IMR-90 (cell line): Measurements from ENCODE around the gene AMBP. TPM values are rescaled to one million over a fixed set of nuclear protein-coding genes. Genes with fewer than 3 reads are reported as not detected.

Experiments
- ATAC-seq: fragments of 200-7000 bp; cut with Tn5 transposase; 2 replicates; pipeline ENCODE4 v1.9.1; 2020; ENCODE audit warnings: low read depth, mild to moderate bottlenecking, moderate library complexity
- BruUV-seq: library from RNA; stranded (reverse); fragments of 400-500 nt; replicated peaks from 2 replicates; lab custom pipeline; 2021; lab: Mats Ljungman, UMichigan
- CTCF ChIA-PET: fragments of 300-600 bp; formaldehyde crosslinking; extraction: SDS; loops from one replicate; lab custom pipeline; 2021; ENCODE audit warnings: antibody characterized with exemption; lab: Yijun Ruan, JAX
- POLR2A ChIA-PET: fragments of 300-600 bp; sonication (Branson Sonifier 250); formaldehyde crosslinking; loops from one replicate; lab custom pipeline; 2022; ENCODE audit warnings: antibody characterized with exemption; ENCODE audit not compliant: unreplicated experiment; lab: Charles Lee
- DNase-seq: peaks from one replicate; pipeline ENCODE4 v3.0.0; 2013
- H2AFZ ChIP-seq: replicated peaks from 2 replicates; pipeline ENCODE3; 2013; ENCODE audit warnings: low read length, mild to moderate bottlenecking; ENCODE audit not compliant: poor library complexity
- H2AK5ac ChIP-seq: 2 replicates; pipeline ENCODE4 v1.6.1; 2013; ENCODE audit warnings: low read depth, low read length, inconsistent platforms
- H2AK9ac ChIP-seq: replicated peaks from 2 replicates; pipeline ENCODE3; 2013; ENCODE audit warnings: mild to moderate bottlenecking, low read depth, low read length, moderate library complexity; ENCODE audit not compliant: poor library complexity
- H2BK120ac ChIP-seq: 2 replicates; pipeline ENCODE4 v1.6.1; 2013; ENCODE audit warnings: low read depth, low read length, inconsistent platforms
- H2BK15ac ChIP-seq: 3 replicates; pipeline ENCODE4 v1.6.1; 2013; ENCODE audit warnings: low read depth, low read length, inconsistent platforms
- H2BK20ac ChIP-seq: 2 replicates; pipeline ENCODE4 v1.6.1; 2013; ENCODE audit warnings: low read depth, mild to moderate bottlenecking, inconsistent platforms, low read length, moderate library complexity
- H2BK5ac ChIP-seq: 2 replicates; pipeline ENCODE4 v1.6.1; 2013; ENCODE audit warnings: mild to moderate bottlenecking, low read depth, low read length, inconsistent platforms; ENCODE audit not compliant: poor library complexity, severe bottlenecking
- H3K14ac ChIP-seq: replicated peaks from 2 replicates; pipeline ENCODE4 v1.6.1; 2013; ENCODE audit warnings: low read depth, low read length, inconsistent platforms
- H3K18ac ChIP-seq: 2 replicates; pipeline ENCODE4 v1.6.1; 2013; ENCODE audit warnings: low read depth, low read length, control low read depth
- H3K23ac ChIP-seq: 2 replicates; pipeline ENCODE4 v1.6.1; 2013; ENCODE audit warnings: low read depth, low read length, inconsistent platforms
- H3K27ac ChIP-seq: 2 replicates; pipeline ENCODE4 v1.5.1; 2013; ENCODE audit warnings: mild to moderate bottlenecking, control low read depth, low read length; ENCODE audit not compliant: insufficient read depth
- H3K27me3 ChIP-seq: 2 replicates; pipeline ENCODE4 v1.6.1; 2013; ENCODE audit warnings: low read length; ENCODE audit not compliant: control insufficient read depth, insufficient read depth
- H3K36me3 ChIP-seq: 2 replicates; pipeline ENCODE4 v1.6.1; 2013; ENCODE audit warnings: low read length, mixed read lengths; ENCODE audit not compliant: control insufficient read depth, insufficient read depth
- H3K4ac ChIP-seq: 2 replicates; pipeline ENCODE4 v1.6.1; 2013; ENCODE audit warnings: low read depth, low read length, inconsistent platforms
- H3K4me1 ChIP-seq: 2 replicates; pipeline ENCODE4 v1.6.1; 2013; ENCODE audit warnings: low read length, mixed read lengths; ENCODE audit not compliant: control insufficient read depth, insufficient read depth
- H3K4me2 ChIP-seq: 2 replicates; pipeline ENCODE4 v1.6.1; 2013; ENCODE audit warnings: low read depth, mild to moderate bottlenecking, control low read depth, low read length, moderate library complexity
- H3K4me3 ChIP-seq: 2 replicates; pipeline ENCODE4 v1.5.1; 2013; ENCODE audit warnings: low read depth, mild to moderate bottlenecking, control low read depth, low read length, moderate library complexity; ENCODE audit not compliant: insufficient read depth
- H3K56ac ChIP-seq: 2 replicates; pipeline ENCODE4 v1.6.1; 2013; ENCODE audit warnings: low read length, inconsistent platforms; ENCODE audit not compliant: insufficient read depth; ENCODE audit errors: extremely low read depth
- H3K79me1 ChIP-seq, 2 experiments: 2 replicates each; pipeline ENCODE4 v1.6.1; 2013; ENCODE audit warnings: low read length in 2 of 2, inconsistent platforms in 1 of 2, low read depth in 1 of 2
- H3K9ac ChIP-seq: 2 replicates; pipeline ENCODE4 v1.6.1; 2013; ENCODE audit warnings: low read depth, low read length, control low read depth
- H3K9me1 ChIP-seq: 2 replicates; pipeline ENCODE4 v1.6.1; 2013; ENCODE audit warnings: low read length, inconsistent platforms; ENCODE audit not compliant: insufficient read depth
- H3K9me3 ChIP-seq: 2 replicates; pipeline ENCODE4 v1.6.1; 2013; ENCODE audit warnings: low read length; ENCODE audit not compliant: control insufficient read depth, insufficient read depth
- H4K20me1 ChIP-seq: 2 replicates; pipeline ENCODE4 v1.6.1; 2013; ENCODE audit warnings: low read length, inconsistent platforms; ENCODE audit not compliant: insufficient read depth
- H4K5ac ChIP-seq: 2 replicates; pipeline ENCODE4 v1.6.1; 2013; ENCODE audit warnings: mild to moderate bottlenecking, low read depth, low read length, control low read depth
- H4K8ac ChIP-seq, 2 experiments: 2 replicates each; pipeline ENCODE4 v1.6.1; 2013; ENCODE audit warnings: low read depth in 2 of 2, low read length in 2 of 2, control low read depth in 1 of 2, inconsistent platforms in 1 of 2
- H4K91ac ChIP-seq: 2 replicates; pipeline ENCODE4 v1.6.1; 2013; ENCODE audit warnings: low read depth, low read length, inconsistent platforms; ENCODE audit not compliant: insufficient read depth
- BHLHE40 ChIP-seq: fragments of 150-350 bp; IDR thresholded peaks from 2 replicates; pipeline ENCODE4 v1.6.1; 2016; ENCODE audit warnings: mild to moderate bottlenecking, low read depth, low read length
- CEBPB ChIP-seq: IDR thresholded peaks from 2 replicates; pipeline ENCODE4 v1.6.1; 2012; ENCODE audit warnings: low read depth, low read length, improper control_type of control experiment
- CHD1 ChIP-seq: IDR thresholded peaks from 2 replicates; pipeline ENCODE4 v1.6.1; 2012; ENCODE audit warnings: low read depth, low read length, improper control_type of control experiment
- FOS ChIP-seq: fragments of 150-350 bp; IDR thresholded peaks from 2 replicates; pipeline ENCODE4 v1.6.1; 2016; ENCODE audit warnings: low read depth, low read length
- MAFK ChIP-seq: IDR thresholded peaks from 2 replicates; pipeline ENCODE4 v1.6.1; 2012; ENCODE audit warnings: low read depth, low read length, improper control_type of control experiment
- MXI1 ChIP-seq: IDR thresholded peaks from 2 replicates; pipeline ENCODE4 v1.6.1; 2012; ENCODE audit warnings: low read depth, mild to moderate bottlenecking, low read length, moderate library complexity, borderline replicate concordance
- NFE2L2 ChIP-seq: fragments of 150-350 bp; IDR thresholded peaks from 2 replicates; pipeline ENCODE4 v1.6.1; 2016; ENCODE audit warnings: low read depth, mild to moderate bottlenecking, low read length
- RAD21 ChIP-seq: IDR thresholded peaks from 2 replicates; pipeline ENCODE4 v1.6.1; 2012; ENCODE audit warnings: low read length, improper control_type of control experiment
- RCOR1 ChIP-seq: IDR thresholded peaks from 2 replicates; pipeline ENCODE4 v1.6.1; 2012; ENCODE audit warnings: mild to moderate bottlenecking, low read length, improper control_type of control experiment; ENCODE audit not compliant: insufficient replicate concordance
- RFX5 ChIP-seq: IDR thresholded peaks from 2 replicates; pipeline ENCODE4 v1.8.0; 2012; ENCODE audit warnings: low read depth, mild to moderate bottlenecking, low read length, moderate library complexity
- SMC3 ChIP-seq: fragments of 150-350 bp; IDR thresholded peaks from 2 replicates; pipeline ENCODE4 v1.6.1; 2016; ENCODE audit warnings: low read depth, mild to moderate bottlenecking, antibody characterized with exemption, low read length, moderate library complexity
- WGBS, 2 experiments: methylation state at CpG; one replicate each; pipeline versions ENCODE4 v1.1.5 to v1.1.7; 2013; ENCODE audit warnings: missing lambda C conversion rate in 2 of 2; ENCODE audit not compliant: insufficient read length in 1 of 2; ENCODE audit errors: extremely low coverage in 2 of 2; 5-methylcytosine and 5-hydroxymethylcytosine counted together
- dilution Hi-C: fragments of 300-500 bp; cut with HindIII; formaldehyde crosslinking; loops from one replicate; pipeline ENCODE4 v1.14.3; 2018; ENCODE audit warnings: low sequenced_read_pairs; ENCODE audit not compliant: unreplicated experiment
- in situ Hi-C: fragments of 300-500 bp; cut with MboI; formaldehyde crosslinking; loops from 3 replicates; pipeline ENCODE4 v1.14.3; 2019; ENCODE audit warnings: low sequenced_read_pairs, inconsistent platforms, mixed read lengths
- intact Hi-C: fragments of 100-400 bp; cut with micrococcal nuclease; formaldehyde crosslinking; loops from 2 replicates; pipeline ENCODE4 v1.10.0; 2022
- polyA plus RNA-seq, 3 experiments: library from polyadenylated mRNA; depleted of rRNA; stranded (reverse); fragments of >200 nt; gene quantifications; 2 replicates each; pipeline ENCODE4 v1.2.3, GENCODE V29; 2012; ENCODE audit warnings: low replicate concordance in 1 of 3
- total RNA-seq: library from RNA; depleted of rRNA; stranded (reverse); fragments of >200 nt; gene quantifications from 2 replicates; pipeline ENCODE4 v1.2.3, GENCODE V29; 2012
- TF ChIP-seq, protein P1 (sequence below): fragments of 150-350 bp; IDR thresholded peaks from 2 replicates; pipeline ENCODE4 v1.6.1; 2017; ENCODE audit warnings: mild to moderate bottlenecking, antibody characterized with exemption, low read length, low read depth
- TF ChIP-seq, protein P2 (sequence below): conservative IDR thresholded peaks from 2 replicates; pipeline ENCODE4 v1.5.1; 2012; ENCODE audit warnings: mild to moderate bottlenecking, low read depth, low read length, improper control_type of control experiment
- TF ChIP-seq, protein P3 (sequence below): fragments of 150-350 bp; IDR thresholded peaks from 2 replicates; pipeline ENCODE4 v1.6.1; 2016; ENCODE audit warnings: low read depth, mild to moderate bottlenecking, low read length, moderate library complexity, borderline replicate concordance

The AMBP gene
- total and polyA plus RNA-seq, 2 of the 4 experiments (the other 2 are of a cell fraction) = not detected

DNA sequence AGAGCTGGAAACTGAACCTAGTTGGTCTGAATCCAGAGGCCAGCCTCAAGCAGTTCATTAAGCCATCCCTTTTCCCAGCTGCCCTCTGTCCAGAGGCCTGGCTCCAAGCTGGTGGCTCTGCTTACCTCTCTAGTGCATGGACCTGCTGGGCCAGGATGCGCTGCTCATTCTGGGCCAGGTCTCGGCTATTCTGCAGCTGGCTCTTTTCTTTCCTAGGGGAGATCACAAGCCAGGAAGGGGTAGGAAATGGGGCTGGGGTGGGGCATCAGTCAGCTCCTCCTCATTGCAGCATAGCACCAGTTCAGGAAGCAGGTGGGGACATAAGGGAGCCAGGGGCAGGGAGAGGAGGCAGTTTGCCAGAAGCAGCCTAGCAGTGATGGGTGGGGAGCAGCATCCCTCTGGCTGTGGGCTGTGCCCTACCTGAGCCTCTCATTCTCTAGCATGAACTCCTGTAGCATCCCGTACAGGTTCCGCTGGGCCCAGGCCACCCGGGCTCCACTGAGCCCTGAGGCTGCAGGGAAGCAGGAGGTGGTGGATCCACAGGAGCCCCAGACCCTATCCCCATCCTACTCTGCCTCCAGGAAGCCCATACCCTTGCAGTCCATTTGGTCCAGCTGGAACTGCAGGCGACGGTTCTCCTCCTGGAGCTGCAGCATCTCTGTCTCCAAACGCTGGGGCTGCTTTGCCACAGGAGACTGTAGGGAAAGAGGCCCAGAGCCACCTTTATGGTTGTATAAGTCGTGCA is 15.8 kb upstream of the AMBP start:
- no peaks in the 10 kb centered on the region for H3K36me3 ChIP-seq
- H2BK120ac ChIP-seq = no peak overlapping the region
- dilution Hi-C loops = no loop called here
- H2AK5ac ChIP-seq = no peak overlapping the region
- no peaks in the 10 kb centered on the region for H3K4me1 ChIP-seq
- H2BK15ac ChIP-seq = no peak overlapping the region
- ChIA-PET POLR2A (no interaction called here), CTCF (interaction anchor here (1.0 kb wide), 1 partner anchor 14 kb away, joined by 3 read pairs; no protein-coding TSS in a partner anchor)
- no peak overlapping the region for H2AK9ac ChIP-seq
- H3K56ac ChIP-seq = no peak overlapping the region
- ATAC-seq (no peak), DNase-seq (no peak)
- TF ChIP-seq RFX5 = no peak
- TF ChIP-seq CEBPB = no peak
- no peak for TF ChIP-seq NFE2L2
- no peak for TF ChIP-seq MXI1
- TF ChIP-seq CHD1 = no peak
- TF ChIP-seq MAFK = no peak
- no peak for TF ChIP-seq SMC3
- no peak for TF ChIP-seq FOS
- no peak for TF ChIP-seq RAD21
- TF ChIP-seq, protein P1, sequence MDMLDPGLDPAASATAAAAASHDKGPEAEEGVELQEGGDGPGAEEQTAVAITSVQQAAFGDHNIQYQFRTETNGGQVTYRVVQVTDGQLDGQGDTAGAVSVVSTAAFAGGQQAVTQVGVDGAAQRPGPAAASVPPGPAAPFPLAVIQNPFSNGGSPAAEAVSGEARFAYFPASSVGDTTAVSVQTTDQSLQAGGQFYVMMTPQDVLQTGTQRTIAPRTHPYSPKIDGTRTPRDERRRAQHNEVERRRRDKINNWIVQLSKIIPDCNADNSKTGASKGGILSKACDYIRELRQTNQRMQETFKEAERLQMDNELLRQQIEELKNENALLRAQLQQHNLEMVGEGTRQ = no peak
- TF ChIP-seq RCOR1 = no peak
- TF ChIP-seq BHLHE40 = no peak
- TF ChIP-seq, protein P2, sequence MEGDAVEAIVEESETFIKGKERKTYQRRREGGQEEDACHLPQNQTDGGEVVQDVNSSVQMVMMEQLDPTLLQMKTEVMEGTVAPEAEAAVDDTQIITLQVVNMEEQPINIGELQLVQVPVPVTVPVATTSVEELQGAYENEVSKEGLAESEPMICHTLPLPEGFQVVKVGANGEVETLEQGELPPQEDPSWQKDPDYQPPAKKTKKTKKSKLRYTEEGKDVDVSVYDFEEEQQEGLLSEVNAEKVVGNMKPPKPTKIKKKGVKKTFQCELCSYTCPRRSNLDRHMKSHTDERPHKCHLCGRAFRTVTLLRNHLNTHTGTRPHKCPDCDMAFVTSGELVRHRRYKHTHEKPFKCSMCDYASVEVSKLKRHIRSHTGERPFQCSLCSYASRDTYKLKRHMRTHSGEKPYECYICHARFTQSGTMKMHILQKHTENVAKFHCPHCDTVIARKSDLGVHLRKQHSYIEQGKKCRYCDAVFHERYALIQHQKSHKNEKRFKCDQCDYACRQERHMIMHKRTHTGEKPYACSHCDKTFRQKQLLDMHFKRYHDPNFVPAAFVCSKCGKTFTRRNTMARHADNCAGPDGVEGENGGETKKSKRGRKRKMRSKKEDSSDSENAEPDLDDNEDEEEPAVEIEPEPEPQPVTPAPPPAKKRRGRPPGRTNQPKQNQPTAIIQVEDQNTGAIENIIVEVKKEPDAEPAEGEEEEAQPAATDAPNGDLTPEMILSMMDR = no peak
- TF ChIP-seq, protein P3, sequence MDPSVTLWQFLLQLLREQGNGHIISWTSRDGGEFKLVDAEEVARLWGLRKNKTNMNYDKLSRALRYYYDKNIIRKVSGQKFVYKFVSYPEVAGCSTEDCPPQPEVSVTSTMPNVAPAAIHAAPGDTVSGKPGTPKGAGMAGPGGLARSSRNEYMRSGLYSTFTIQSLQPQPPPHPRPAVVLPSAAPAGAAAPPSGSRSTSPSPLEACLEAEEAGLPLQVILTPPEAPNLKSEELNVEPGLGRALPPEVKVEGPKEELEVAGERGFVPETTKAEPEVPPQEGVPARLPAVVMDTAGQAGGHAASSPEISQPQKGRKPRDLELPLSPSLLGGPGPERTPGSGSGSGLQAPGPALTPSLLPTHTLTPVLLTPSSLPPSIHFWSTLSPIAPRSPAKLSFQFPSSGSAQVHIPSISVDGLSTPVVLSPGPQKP = no peak
- no peak overlapping the region for H3K23ac ChIP-seq
- H4K91ac ChIP-seq = no peak overlapping the region
- H2AFZ ChIP-seq = no peak overlapping the region
- no peak overlapping the region for H2BK5ac ChIP-seq
- no peak overlapping the region for H3K4me2 ChIP-seq
- no peak overlapping the region for H4K8ac ChIP-seq
- H3K79me1 ChIP-seq = no peaks in the 10 kb centered on the region
- H4K5ac ChIP-seq = no peak overlapping the region
- intact Hi-C loops = no loop called here
- H2BK20ac ChIP-seq = no peak overlapping the region
- no peak overlapping the region for H3K27ac ChIP-seq
- H3K9ac ChIP-seq = no peak overlapping the region
- WGBS, 2 experiments = 79% methylated on average over 5 of the region's 9 CpGs; no CpG with 5 or more reads in 1 of the 2 experiments
- H3K4me3 ChIP-seq = no peak overlapping the region
- H3K14ac ChIP-seq = no peak overlapping the region
- in situ Hi-C loops = no loop called here
- no peak overlapping the region for H3K4ac ChIP-seq
- H3K27me3 ChIP-seq = peaks cover 67% of the 10 kb centered on the region
- no peak overlapping the region for H3K18ac ChIP-seq
- H3K9me3 ChIP-seq = no peaks in the 10 kb centered on the region
- no TSS peak for BruUV-seq
- H3K9me1 ChIP-seq = no peaks in the 10 kb centered on the region
- H4K20me1 ChIP-seq = no peaks in the 10 kb centered on the region
